A673 (cell line): ENCODE data around the gene ERI3. TPM values are rescaled to one million over a fixed set of nuclear protein-coding genes. Genes with fewer than 3 reads are reported as not detected.

Experiments used
- BruUV-seq: library from RNA; stranded (reverse); fragments of 400-500 nt; replicated peaks from 2 replicates; lab custom pipeline; 2021; lab: Mats Ljungman, UMichigan
- CTCF ChIA-PET: fragments of 300-600 bp; sonication (Branson Sonifier 250); formaldehyde crosslinking; loops from one replicate; lab custom pipeline; 2022; ENCODE audit warnings: antibody characterized with exemption; lab: Charles Lee
- POLR2A ChIA-PET: fragments of 300-600 bp; sonication (Branson Sonifier 250); formaldehyde crosslinking; loops from one replicate; lab custom pipeline; 2022; ENCODE audit warnings: antibody characterized with exemption; ENCODE audit not compliant: low non-redundant PET; lab: Charles Lee
- DNase-seq: peaks from one replicate; pipeline ENCODE4 v3.0.0-alpha.2; 2015; ENCODE audit warnings: low spot score
- H3K27ac ChIP-seq: fragments of 200-600 bp; sonication (generic); 2 replicates; pipeline ENCODE4 v1.5.1; 2016; ENCODE audit warnings: mixed run types, low read depth, mild to moderate bottlenecking, mixed read lengths, antibody characterized with exemption, low read length; ENCODE audit not compliant: poor library complexity, severe bottlenecking
- H3K27me3 ChIP-seq: fragments of 200-600 bp; sonication (generic); replicated peaks from 2 replicates; pipeline ENCODE4 v1.6.1; 2017; ENCODE audit warnings: mixed run types, low read depth, mild to moderate bottlenecking, mixed read lengths, antibody characterized with exemption, low read length; ENCODE audit not compliant: insufficient read depth, poor library complexity
- H3K36me3 ChIP-seq: fragments of 200-600 bp; sonication (generic); 2 replicates; pipeline ENCODE4 v1.6.1; 2016; ENCODE audit warnings: mixed run types, mild to moderate bottlenecking, mixed read lengths, antibody characterized with exemption, low read length; ENCODE audit not compliant: insufficient read depth, poor library complexity, severe bottlenecking
- H3K4me1 ChIP-seq: fragments of 200-600 bp; sonication (generic); 2 replicates; pipeline ENCODE4 v1.6.1; 2017; ENCODE audit warnings: mixed run types, mild to moderate bottlenecking, mixed read lengths, antibody characterized with exemption, low read length; ENCODE audit not compliant: insufficient read depth, poor library complexity, severe bottlenecking
- H3K4me3 ChIP-seq: fragments of 200-600 bp; sonication (generic); 2 replicates; pipeline ENCODE4 v1.5.1; 2016; ENCODE audit warnings: low read depth, mixed run types, mild to moderate bottlenecking, mixed read lengths, low read length; ENCODE audit not compliant: poor library complexity, severe bottlenecking
- H3K9me3 ChIP-seq: fragments of 200-600 bp; sonication (generic); 2 replicates; pipeline ENCODE4 v1.6.1; 2016; ENCODE audit warnings: mixed run types, low read depth, mild to moderate bottlenecking, mixed read lengths, antibody characterized with exemption, low read length; ENCODE audit not compliant: poor library complexity, severe bottlenecking
- EZH2 ChIP-seq: fragments of 200-600 bp; sonication (generic); IDR thresholded peaks from 2 replicates; pipeline ENCODE4 v1.6.1; 2017; ENCODE audit warnings: borderline replicate concordance, low read depth, mild to moderate bottlenecking, mixed read lengths, antibody characterized with exemption, low read length; ENCODE audit not compliant: poor library complexity, severe bottlenecking
- intact Hi-C: fragments of 100-400 bp; cut with micrococcal nuclease; formaldehyde crosslinking; loops from one replicate; pipeline ENCODE4 v1.10.0; 2022; ENCODE audit not compliant: unreplicated experiment
- total RNA-seq: library from RNA; stranded (reverse); gene quantifications from 2 replicates; pipeline ENCODE4 v1.2.3, GENCODE V29; 2021
- TF ChIP-seq, protein P1 (sequence below): fragments of 300-800, 200-600 bp; sonication (generic); conservative IDR thresholded peaks from 2 replicates; pipeline ENCODE4 v1.5.1; 2017; ENCODE audit warnings: low read depth, mild to moderate bottlenecking, antibody characterized with exemption, low read length, moderate library complexity, mixed read lengths

ERI3 gene
- total RNA-seq, 1 experiment from 2014 or later = 97.9 TPM

GRCh38 chr1:44246806-44247205 is 108.3 kb downstream of the ERI3 start:
- H3K27ac ChIP-seq = no peak overlapping the region
- no peak overlapping the region for H3K4me3 ChIP-seq
- peaks cover 8% of the 10 kb centered on the region for H3K36me3 ChIP-seq
- no peak for DNase-seq
- no peaks in the 10 kb centered on the region for H3K9me3 ChIP-seq
- intact Hi-C loops = no loop called here
- BruUV-seq = no TSS peak
- peaks cover 18% of the 10 kb centered on the region for H3K4me1 ChIP-seq
- POLR2A ChIA-PET = no interaction called here
- TF ChIP-seq EZH2 = no peak
- TF ChIP-seq, protein P1, sequence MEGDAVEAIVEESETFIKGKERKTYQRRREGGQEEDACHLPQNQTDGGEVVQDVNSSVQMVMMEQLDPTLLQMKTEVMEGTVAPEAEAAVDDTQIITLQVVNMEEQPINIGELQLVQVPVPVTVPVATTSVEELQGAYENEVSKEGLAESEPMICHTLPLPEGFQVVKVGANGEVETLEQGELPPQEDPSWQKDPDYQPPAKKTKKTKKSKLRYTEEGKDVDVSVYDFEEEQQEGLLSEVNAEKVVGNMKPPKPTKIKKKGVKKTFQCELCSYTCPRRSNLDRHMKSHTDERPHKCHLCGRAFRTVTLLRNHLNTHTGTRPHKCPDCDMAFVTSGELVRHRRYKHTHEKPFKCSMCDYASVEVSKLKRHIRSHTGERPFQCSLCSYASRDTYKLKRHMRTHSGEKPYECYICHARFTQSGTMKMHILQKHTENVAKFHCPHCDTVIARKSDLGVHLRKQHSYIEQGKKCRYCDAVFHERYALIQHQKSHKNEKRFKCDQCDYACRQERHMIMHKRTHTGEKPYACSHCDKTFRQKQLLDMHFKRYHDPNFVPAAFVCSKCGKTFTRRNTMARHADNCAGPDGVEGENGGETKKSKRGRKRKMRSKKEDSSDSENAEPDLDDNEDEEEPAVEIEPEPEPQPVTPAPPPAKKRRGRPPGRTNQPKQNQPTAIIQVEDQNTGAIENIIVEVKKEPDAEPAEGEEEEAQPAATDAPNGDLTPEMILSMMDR = no peak
- CTCF ChIA-PET = no interaction called here
- H3K27me3 ChIP-seq = no peaks in the 10 kb centered on the region

DNA sequence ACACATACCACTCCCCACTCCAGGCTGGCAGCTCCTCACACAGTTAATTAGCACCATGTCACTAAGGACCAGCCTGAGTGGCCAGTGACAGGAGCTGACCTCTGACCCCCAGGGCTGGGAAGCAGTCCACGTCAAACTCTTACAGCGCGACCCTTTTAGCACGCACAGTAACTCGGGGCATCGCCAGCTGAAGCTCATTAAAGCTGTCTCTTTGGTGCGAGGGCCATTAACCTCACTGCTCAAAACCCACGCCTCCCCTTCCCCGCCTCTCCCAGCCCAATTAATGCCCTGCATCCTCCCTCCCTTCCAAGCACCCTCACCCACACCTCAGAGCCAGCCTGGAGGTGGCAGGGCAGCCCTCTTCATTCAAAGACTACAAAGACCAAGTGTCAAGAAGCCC is 110.1 kb downstream of the ERI3 start:
- BruUV-seq = no TSS peak
- ChIA-PET CTCF (no interaction called here), POLR2A (no interaction called here)
- Histone ChIP-seq H3K4me3 (no peak overlapping the region), H3K27me3 (no peaks in the 10 kb centered on the region), H3K9me3 (no peaks in the 10 kb centered on the region), H3K27ac (no peak overlapping the region), H3K4me1 (peaks cover 27% of the 10 kb centered on the region), H3K36me3 (peaks cover 8% of the 10 kb centered on the region)
- intact Hi-C loops = no loop called here
- TF ChIP-seq EZH2 = no peak
- TF ChIP-seq, protein P1 = no peak
- no peak for DNase-seq

- POLR2A ChIA-PET = no interaction called here
These were observed 111.1 kb downstream of the ERI3 start for GRCh38 chr1:44243782-44244495.

More at GRCh38 chr1:44243782-44244495, 111.1 kb downstream of the ERI3 start:
- H3K4me1 ChIP-seq = peaks cover 37% of the 10 kb centered on the region
- no peak overlapping the region for H3K4me3 ChIP-seq
- H3K9me3 ChIP-seq = no peaks in the 10 kb centered on the region
- CTCF ChIA-PET = no interaction called here
- no peak for DNase-seq
- H3K27ac ChIP-seq = no peak overlapping the region
- BruUV-seq = no TSS peak
- no peaks in the 10 kb centered on the region for H3K27me3 ChIP-seq
- peaks cover 8% of the 10 kb centered on the region for H3K36me3 ChIP-seq
- TF ChIP-seq, protein P1 = no peak
- TF ChIP-seq EZH2 = no peak
- intact Hi-C loops = no loop called here
